H1 (cell line): ENCODE data around the gene HMGA1. TPM values are rescaled to one million over a fixed set of nuclear protein-coding genes. Genes with fewer than 3 reads are reported as not detected.

ENCODE experiments used
- ATF2 ChIP-seq: IDR thresholded peaks from 2 replicates; pipeline ENCODE4 v1.6.1; 2012; ENCODE audit warnings: low read length, inconsistent platforms
- CBX8 ChIP-seq: fragments of 300-800, 300-1000 bp; sonication (generic); IDR thresholded peaks from 2 replicates; pipeline ENCODE4 v1.7.1; 2016; ENCODE audit warnings: low read depth, low read length, borderline replicate concordance
- CEBPB ChIP-seq: IDR thresholded peaks from 2 replicates; pipeline ENCODE4 v1.6.1; 2012; ENCODE audit warnings: low read depth, low read length
- CREB1 ChIP-seq: IDR thresholded peaks from 2 replicates; pipeline ENCODE4 v1.6.1; 2012; ENCODE audit warnings: inconsistent platforms
- EGR1 ChIP-seq: IDR thresholded peaks from 2 replicates; pipeline ENCODE4 v1.6.1; 2011; ENCODE audit warnings: low read depth, low read length, borderline replicate concordance
- EP300 ChIP-seq, 2 experiments: IDR thresholded peaks; 1 replicate in 1 of 2; 2 replicates in 1 of 2; pipeline ENCODE4 v1.6.1; 2011 to 2012; ENCODE audit warnings: low read depth in 2 of 2, low read length in 2 of 2, mild to moderate bottlenecking in 2 of 2, borderline replicate concordance in 1 of 2, inconsistent platforms in 1 of 2, moderate library complexity in 1 of 2
- EZH2 ChIP-seq: fragments of 200-600 bp; sonication (generic); IDR thresholded peaks from 2 replicates; pipeline ENCODE4 v1.7.1; 2012; ENCODE audit warnings: low read depth, mild to moderate bottlenecking, moderate library complexity, low read length, inconsistent platforms; ENCODE audit not compliant: severe bottlenecking
- HDAC6 ChIP-seq: IDR thresholded peaks from one replicate; pipeline ENCODE4 v1.7.1; 2012; ENCODE audit warnings: low read depth, mild to moderate bottlenecking, inconsistent platforms, low read length, moderate library complexity
- KDM5A ChIP-seq: fragments of 200-600 bp; IDR thresholded peaks from 2 replicates; pipeline ENCODE4 v1.7.1; 2012; ENCODE audit warnings: mild to moderate bottlenecking, low read length, inconsistent platforms, mixed read lengths
- NANOG ChIP-seq: IDR thresholded peaks from 2 replicates; pipeline ENCODE4 v1.6.1; 2011; ENCODE audit warnings: low read length, low read depth, mild to moderate bottlenecking, inconsistent platforms; ENCODE audit not compliant: insufficient read depth, poor library complexity, severe bottlenecking
- POU5F1 ChIP-seq: IDR thresholded peaks from 2 replicates; pipeline ENCODE4 v1.6.1; 2011; ENCODE audit warnings: low read depth, mild to moderate bottlenecking, low read length, moderate library complexity
- RXRA ChIP-seq: IDR thresholded peaks from 2 replicates; pipeline ENCODE4 v1.6.1; 2011; ENCODE audit warnings: low read depth, mild to moderate bottlenecking, low read length, moderate library complexity; ENCODE audit not compliant: insufficient read depth
- SIN3A ChIP-seq, 2 experiments: IDR thresholded peaks in 1 of 2; conservative IDR thresholded peaks in 1 of 2; 2 replicates each; pipeline ENCODE4 v1.6.1; 2011 to 2012; ENCODE audit warnings: low read length in 2 of 2, improper control_type of control experiment in 1 of 2, low read depth in 1 of 2, mild to moderate bottlenecking in 1 of 2
- SIRT6 ChIP-seq: IDR thresholded peaks from one replicate; pipeline ENCODE4 v1.7.1; 2012; ENCODE audit warnings: low read length, inconsistent platforms
- SIX5 ChIP-seq: IDR thresholded peaks from 2 replicates; pipeline ENCODE4 v1.6.1; 2011; ENCODE audit warnings: mild to moderate bottlenecking, low read depth, low read length
- SRF ChIP-seq: IDR thresholded peaks from 2 replicates; pipeline ENCODE4 v1.6.1; 2011; ENCODE audit warnings: mild to moderate bottlenecking, low read depth, low read length, moderate library complexity
- TCF12 ChIP-seq: IDR thresholded peaks from 2 replicates; pipeline ENCODE4 v1.6.1; 2011; ENCODE audit warnings: low read depth, mild to moderate bottlenecking, low read length
- YY1 ChIP-seq: IDR thresholded peaks from 2 replicates; pipeline ENCODE4 v1.6.1; 2011; ENCODE audit warnings: low read depth, mild to moderate bottlenecking, low read length
- ZNF274 ChIP-seq: IDR thresholded peaks from 2 replicates; pipeline ENCODE4 v1.7.0; 2012; ENCODE audit warnings: low read length, borderline replicate concordance; ENCODE audit errors: extremely low read depth
- polyA plus RNA-seq, 7 experiments: library from polyadenylated mRNA; depleted of rRNA in 3 of 7; stranded (reverse) in 5 of 7; unstranded in 2 of 7; fragments of >200 nt in 5 of 7; fragments of 200-250 nt in 2 of 7; gene quantifications; 1 replicate in 5 of 7; 2 replicates in 1 of 7; 4 replicates in 1 of 7; pipeline versions ENCODE4 v1.2.1 to v1.2.3, GENCODE V29; 2011 to 2013; ENCODE audit warnings: missing spikeins in 2 of 7, mixed read lengths in 2 of 7
- total RNA-seq: library from RNA; stranded (reverse); fragmentation: NEBNext Ultra II Directional; extraction: Animal tissue kit (Norgen Biotek cat#: 25700); gene quantifications from 2 replicates; pipeline ENCODE4 v1.2.1, GENCODE V29; 2021
- TF ChIP-seq, protein P1 (sequence below): IDR thresholded peaks from 2 replicates; pipeline ENCODE4 v1.6.1; 2011; ENCODE audit warnings: low read length, improper control_type of control experiment

HMGA1 gene
- total and polyA plus RNA-seq, 2 of the 8 experiments (the other 6 are each of a cell fraction or from before 2014, with no cell fraction given), result 1,557 to 2,636 TPM

GRCh38 chr6:34237722-34238584, 1.3 kb downstream of the HMGA1 start (continued):
- TF ChIP-seq SIN3A (conservative IDR thresholded peaks at IDR 0.05 in 1 of 2, IDR thresholded peaks at IDR 0.05 in 1 of 2; ENCODE audit: low read depth in 1 of 2, low read length in 2 of 2) (0 out of 4 replicates have a peak, but pooled peaks of 1 of the 2 experiments have one; percentile 25), POU5F1 (no peak), ZNF274 (no peak), ATF2 (no peak), SIRT6 (no peak), NANOG (no peak), TCF12 (no peak), HDAC6 (no peak), CEBPB (no peak), CBX8 (no peak), EZH2 (no peak), RXRA (no peak), SRF (no peak), SIX5 (no peak), EGR1 (no peak), EP300 (IDR thresholded peaks at IDR 0.05; ENCODE audit: borderline replicate concordance in 1 of 2, low read depth in 2 of 2, low read length in 2 of 2) (peak in 1 of 2 experiments; percentile 19; a peak in 1 of 3 replicates), YY1 (no peak), KDM5A (no peak), CREB1 (peak; percentile 45; the same call in 1 of the 2 replicates)
- TF ChIP-seq, protein P1, sequence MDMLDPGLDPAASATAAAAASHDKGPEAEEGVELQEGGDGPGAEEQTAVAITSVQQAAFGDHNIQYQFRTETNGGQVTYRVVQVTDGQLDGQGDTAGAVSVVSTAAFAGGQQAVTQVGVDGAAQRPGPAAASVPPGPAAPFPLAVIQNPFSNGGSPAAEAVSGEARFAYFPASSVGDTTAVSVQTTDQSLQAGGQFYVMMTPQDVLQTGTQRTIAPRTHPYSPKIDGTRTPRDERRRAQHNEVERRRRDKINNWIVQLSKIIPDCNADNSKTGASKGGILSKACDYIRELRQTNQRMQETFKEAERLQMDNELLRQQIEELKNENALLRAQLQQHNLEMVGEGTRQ, result no peak
